HS-27A (cell line): ENCODE results near the gene POU5F1.
A peak's percentile ranks its signal among the peaks of the same experiment; 100 is the strongest.
"Not testable (repeated sequence)": the region's sequence is repeated elsewhere in the genome, so short reads cannot be mapped to it uniquely, and the experiment has no call there.

Experiments used
- DNase-seq: peaks from one replicate; pipeline ENCODE4 v3.0.0-alpha.2; 2012; ENCODE audit warnings: low read depth, missing footprints

POU5F1 gene

DNA sequence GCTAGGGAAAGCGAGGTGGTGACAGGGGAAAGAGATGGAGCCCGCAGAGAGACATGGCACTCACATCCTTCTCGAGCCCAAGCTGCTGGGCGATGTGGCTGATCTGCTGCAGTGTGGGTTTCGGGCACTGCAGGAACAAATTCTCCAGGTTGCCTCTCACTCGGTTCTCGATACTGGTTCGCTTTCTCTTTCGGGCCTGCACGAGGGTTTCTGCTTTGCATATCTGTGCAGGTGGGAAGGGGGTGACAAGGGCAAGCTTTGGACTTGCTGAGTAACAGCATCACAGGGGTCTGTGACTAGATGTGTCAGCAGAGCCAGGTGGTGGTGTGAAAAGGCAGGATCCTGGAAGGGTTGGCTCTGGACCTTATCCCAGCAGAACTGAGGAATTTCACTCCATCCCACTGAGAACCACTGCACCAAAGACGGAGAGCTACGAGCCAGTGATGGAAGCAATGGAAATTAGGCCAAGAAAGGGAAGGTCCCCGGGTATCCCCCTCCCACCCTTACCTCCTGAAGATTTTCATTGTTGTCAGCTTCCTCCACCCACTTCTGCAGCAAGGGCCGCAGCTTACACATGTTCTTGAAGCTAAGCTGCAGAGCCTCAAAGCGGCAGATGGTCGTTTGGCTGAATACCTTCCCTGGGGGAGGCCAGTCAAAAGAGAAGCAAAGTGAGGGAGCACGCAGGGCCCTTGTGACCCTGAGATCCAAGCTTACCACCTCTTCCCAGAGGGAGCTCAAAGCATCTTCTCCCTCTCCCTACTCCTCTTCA is 5.2 kb downstream of the POU5F1 start:
- not testable (repeated sequence) for DNase-seq

- not testable (repeated sequence) for DNase-seq
Observed at GRCh38 chr6:31164475-31165063, 5.9 kb downstream of the POU5F1 start.

- no peak for DNase-seq
Observed at GRCh38 chr6:31163922-31164321, 6.6 kb downstream of the POU5F1 start.

DNA sequence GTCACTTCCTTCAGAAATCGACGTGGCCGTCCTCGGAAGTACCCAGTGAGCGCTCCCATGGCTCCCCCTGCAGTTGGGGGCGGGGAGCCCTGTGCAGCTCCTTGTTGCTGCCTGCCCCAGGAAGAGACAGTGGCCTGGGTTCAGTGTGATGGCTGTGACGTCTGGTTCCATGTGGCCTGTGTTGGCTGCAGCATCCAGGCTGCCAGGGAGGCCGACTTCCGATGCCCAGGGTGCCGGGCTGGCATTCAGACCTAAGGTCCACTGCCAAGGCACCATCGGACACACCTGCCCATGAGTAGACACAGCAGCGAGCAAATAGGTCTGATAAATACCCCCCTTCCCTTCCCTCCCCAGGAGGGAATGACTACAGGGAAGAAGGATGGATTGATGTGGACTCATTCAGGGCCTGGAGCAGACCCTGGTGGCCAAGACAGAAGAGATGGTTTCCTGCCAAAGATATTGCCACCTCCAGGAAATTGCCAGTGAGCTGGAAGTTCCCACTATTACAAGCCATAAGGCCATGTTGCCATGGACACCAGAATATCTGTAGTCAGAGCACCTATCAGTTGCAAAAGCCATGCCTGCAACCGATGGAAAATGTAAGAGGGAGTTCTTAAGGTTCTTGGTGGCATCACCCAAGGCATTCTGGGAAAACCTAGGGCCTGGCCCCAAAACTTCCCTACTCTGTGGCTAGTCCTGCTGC is 7.9 kb downstream of the POU5F1 start:
- no peak for DNase-seq

GRCh38 chr6:31161216-31162126 is 9.0 kb downstream of the POU5F1 start:
- DNase-seq = no peak

DNA sequence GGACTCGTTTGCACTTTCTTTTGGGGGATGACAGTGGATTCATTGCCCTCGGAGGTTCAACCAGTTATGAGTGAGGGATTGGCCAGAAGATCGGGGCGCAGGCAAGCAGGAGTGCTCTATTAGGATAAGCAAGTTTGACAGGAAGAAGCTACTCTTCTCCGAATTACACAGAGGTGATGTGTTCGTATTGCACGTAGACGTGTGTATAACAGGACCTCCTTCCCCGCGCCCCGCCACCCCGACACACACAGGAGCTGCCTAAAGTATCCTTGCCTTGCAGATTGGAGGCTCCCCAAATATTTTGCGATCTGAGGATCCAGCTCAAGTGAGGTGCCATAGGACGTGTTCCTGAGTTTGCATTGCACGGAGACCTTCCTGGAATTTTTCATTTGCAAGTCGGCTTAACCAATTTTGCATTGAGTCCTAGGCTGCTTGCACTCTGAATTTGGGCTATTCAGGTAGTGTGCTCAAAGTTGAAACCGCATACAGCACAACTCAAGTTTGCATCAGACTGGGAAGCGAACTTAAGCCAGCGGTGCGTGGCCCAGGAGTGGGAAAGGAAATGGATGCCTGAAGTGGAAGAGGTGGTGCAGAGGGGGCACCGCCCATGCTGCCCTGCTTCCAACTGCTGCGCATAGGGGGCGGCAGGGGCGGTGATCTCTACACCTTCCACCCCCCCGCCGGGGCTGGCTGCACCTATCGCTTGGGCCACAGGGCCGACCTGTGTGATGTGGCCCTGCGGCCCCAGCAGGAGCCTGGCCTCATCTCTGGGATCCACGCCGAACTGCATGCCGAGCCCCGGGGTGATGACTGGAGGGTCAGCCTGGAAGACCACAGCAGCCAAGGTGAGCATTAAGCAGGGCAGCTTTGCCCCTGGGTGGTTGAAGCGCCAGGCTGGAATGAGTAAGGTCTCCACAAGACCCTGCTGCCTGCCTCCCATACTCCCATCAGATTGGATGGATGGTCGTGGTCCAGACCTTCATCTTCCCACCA is 11.3 kb downstream of the POU5F1 start:
- no peak for DNase-seq

- DNase-seq = peak; percentile 99
Observed at GRCh38 chr6:31158140-31158862, 12.2 kb downstream of the POU5F1 start, which contains the start of gene TCF19. TSS of gene TCF19 (plus strand) at chr6:31158589. CDS start at chr6:31159470, 881 bp downstream.

DNA sequence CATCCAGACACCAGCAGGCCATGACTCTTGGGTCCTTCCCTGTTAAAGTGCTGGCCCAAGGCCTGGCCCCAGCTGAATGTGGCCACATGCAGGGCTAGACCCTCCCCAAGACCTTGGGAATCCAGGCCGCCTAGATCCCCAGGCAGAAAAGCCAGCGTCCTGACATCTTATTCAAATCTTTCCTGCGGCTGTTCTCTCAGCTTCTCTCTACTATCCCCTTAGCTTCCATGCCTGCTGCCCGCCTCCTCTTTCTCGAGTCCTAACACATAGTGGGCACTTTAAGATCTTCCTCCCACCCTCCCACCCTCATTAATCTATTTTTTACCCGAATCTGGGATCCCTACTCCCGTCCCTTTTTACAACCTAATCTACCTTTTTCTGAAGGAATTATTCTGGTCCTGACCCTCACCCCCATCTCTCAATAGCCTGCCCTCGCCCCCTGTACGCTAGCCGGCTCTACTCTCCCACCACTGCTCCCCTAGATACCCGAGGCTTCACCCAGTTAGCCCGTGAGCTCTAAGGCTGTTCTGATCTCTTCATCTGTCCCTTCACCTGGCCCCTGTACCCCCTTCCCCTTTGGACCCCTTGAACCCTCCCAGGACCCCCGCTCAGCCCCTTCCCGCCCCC is 12.9 kb downstream of the POU5F1 start, which contains the start of gene CCHCR1:
TSS of gene CCHCR1 (minus strand) at position 290 of the 627 bp plus-strand sequence. CDS start at position 88, 202 bp downstream.
- no peak for DNase-seq

DNA sequence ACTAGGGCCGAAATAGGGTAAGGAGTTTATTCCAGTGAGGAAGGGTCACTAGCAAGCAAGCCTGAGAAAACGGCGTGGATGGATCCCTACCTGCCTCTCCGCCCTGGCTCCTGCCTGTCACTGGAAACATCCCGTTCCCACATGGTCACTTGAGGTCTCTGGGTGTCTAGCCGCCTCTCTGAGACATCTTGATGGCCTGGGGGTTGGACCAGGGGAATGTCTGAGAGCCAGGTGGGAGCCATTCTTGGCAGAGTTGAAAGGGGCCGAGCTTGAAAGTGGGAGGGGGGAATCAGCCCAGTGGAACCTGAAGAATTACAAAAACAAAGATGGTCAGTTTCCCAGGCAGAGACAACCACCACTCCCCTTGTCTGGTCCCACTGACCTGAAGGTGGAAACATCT is 13.8 kb downstream of the POU5F1 start:
- no peak for DNase-seq

GRCh38 chr6:31154436-31154835 is 16.0 kb downstream of the POU5F1 start:
- no peak for DNase-seq

- no peak for DNase-seq
Observed at GRCh38 chr6:31152781-31153180, 17.7 kb downstream of the POU5F1 start.

DNA sequence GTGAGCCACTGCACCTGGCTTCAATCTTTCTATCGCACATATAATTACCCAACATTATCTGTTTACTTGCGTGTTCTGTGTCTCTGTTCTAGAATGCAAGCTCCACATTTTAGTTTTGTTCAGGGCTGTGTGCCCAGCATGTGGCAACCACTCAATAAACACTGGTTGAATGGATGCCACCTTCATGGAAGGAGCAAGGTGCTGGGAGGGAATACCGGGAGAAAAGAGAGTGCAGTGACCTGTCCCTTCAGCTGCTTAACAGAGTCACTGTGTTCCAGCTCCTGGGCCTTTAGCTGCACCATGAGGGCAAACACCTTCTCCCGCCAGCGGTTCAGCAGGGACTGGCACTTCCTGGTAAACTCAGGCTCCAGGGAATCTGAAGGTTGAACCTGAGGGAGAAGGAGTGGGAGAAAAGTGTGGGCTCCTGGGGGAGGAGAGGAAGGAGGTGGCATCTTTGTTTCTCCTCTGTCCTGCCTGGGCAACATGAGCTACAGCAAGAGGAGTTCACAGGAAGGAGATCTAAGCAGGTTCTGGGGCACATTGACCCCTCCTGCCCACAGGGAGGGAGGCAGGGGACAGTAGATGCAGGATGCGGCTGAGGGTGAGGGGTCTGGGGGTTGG is 20.5 kb downstream of the POU5F1 start:
- no peak for DNase-seq

DNA sequence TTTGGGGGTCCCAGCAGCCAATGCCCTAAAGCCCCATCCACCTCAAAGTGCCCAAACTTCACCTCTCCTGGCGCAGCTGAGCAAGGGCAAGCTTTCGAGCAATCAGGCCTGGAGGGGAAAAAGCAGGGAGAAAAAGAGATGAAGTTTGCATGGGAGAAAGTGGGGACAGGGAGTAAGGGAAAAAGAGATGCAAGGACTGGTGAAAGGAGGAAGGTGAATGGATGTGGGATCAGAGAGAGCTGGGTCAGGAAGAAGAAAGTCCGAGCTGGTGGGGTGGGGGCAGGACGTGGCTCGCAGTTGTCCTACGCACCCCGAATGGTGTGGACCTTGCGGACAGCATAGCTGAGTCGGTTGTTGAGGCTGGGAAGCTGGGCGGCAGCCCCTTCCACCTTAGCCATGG is 25.1 kb downstream of the POU5F1 start:
- no peak for DNase-seq

- DNase-seq = no peak
Observed at GRCh38 chr6:31144970-31145340, 25.5 kb downstream of the POU5F1 start.

DNA sequence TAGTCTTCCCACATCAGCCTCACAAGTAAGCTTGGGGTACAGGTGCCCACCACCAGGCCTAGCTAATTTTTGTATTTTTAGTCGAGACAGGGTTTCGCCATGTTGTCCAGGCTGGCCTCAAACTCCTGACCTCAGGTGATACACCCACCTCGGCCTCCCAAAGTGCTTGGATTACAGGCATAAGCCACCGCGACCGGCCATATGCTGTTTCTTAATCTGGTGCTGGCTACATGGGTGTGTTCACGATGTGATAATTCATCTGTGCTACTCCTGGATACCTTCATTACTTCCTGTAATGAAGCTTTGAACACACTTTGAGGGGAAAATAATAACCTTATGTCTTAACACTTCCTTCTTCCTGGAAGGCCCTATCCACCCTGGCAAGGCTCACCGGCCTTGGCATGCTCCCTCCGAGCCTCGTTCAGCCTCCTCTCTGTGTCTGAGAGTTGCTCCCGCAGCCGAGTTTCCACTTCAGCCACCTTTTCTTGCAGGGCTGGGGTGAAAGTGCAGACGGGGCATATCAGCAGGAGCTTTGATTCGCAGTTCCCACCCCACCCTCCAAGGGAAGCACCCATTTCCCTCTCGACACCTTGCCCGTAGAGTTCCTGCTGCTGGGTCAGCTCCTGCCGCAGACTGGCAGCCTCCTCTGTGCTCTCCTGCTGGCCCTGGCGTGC is 26.0 kb downstream of the POU5F1 start:
- no peak for DNase-seq

DNA sequence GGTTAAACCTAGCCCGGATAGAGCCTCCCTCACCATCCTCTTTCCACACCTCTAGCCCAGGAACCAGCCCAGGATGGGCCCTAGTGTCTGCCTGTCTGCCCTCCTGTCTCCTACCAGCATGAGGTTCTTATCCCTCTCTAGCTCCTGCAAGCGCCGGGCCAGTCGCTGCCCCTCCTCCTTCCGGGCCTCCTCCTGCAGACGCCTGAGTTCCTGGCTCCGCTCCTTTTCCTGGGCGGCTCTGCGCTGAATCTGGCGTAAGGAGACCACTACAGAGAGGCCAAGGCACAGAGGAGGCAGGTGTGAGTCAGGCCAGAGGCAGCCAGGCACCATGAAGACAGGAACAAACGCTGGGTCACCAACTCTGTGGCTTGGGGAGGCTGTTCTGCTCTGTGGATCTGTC is 27.3 kb downstream of the POU5F1 start:
- DNase-seq = no peak

DNA sequence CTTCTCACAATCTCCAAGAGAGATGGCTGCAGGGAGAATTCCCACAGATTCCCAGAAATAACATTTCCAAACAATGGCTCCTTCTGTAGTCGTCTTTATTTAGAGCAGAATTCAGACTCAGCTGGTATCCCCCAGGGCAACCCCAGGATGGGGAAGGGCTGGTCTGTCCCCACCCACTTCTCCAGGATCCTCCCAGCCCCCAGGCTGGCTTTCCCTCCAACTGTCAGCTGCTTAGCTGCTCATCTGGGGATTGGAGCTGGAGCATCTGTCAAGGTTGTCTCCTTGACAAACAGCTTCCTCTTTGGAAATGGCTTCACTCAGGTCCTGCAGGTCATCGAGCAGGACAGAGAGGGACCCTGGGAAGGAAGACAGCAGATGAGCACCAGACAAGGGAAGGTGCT is 28.1 kb downstream of the POU5F1 start:
- no peak for DNase-seq

DNA sequence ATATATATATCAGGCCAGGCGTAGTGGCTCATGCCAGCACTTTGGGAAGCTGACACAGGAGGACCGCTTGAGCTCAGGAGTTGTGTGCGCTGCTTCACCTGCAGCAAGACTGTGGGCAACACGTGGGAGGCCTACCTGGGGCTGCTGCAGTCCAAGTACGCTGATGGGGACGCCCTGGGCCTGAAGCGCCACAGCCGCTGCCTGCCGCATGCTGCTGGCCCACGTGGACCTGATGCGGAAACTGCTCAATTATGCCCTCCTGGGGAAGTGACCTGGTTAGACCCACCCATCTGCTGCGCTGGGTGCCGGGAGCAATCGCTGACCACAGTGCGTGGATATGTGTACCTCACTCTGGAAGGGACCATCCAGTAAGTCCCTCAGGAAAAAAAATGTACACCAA is 29.8 kb downstream of the POU5F1 start:
- no peak for DNase-seq

GRCh38 chr6:31139599-31139998 is 30.9 kb downstream of the POU5F1 start:
- DNase-seq = no peak
